ENCODE measurements around the gene NUP93.
"Not testable (repeated sequence)": the region's sequence is repeated elsewhere in the genome, so short reads cannot be mapped to it uniquely, and the experiment has no call there.

Gene NUP93

GRCh38 chr16:56795011-56795410, 65.1 kb downstream of the NUP93 start:
- H3K9me3 ChIP-seq (ENCODE audit: control insufficient read depth, low read length): no peaks in the 10 kb centered on the region
- H3K36me3 ChIP-seq (ENCODE audit: control insufficient read depth, insufficient read depth, low read length): peaks cover 10% of the 10 kb centered on the region
- H3K4me3 ChIP-seq (ENCODE audit: extremely low read depth, insufficient read depth, low read length, poor library complexity, severe bottlenecking): no peak overlapping the region
- no peak overlapping the region for H3K27ac ChIP-seq (ENCODE audit: low read depth, low read length, severe bottlenecking)
- WGBS, 2 experiments (ENCODE audit: insufficient coverage in 2 of 2): 100% methylated on average over 2 of the region's 3 CpGs
- H3K4me1 ChIP-seq (ENCODE audit: control insufficient read depth, insufficient read depth, low read length, poor library complexity, severe bottlenecking): peaks cover 7% of the 10 kb centered on the region

GRCh38 chr16:56797038-56797437, 67.1 kb downstream of the NUP93 start:
- not testable (repeated sequence) for H3K4me3 ChIP-seq (ENCODE audit: extremely low read depth, insufficient read depth, low read length, poor library complexity, severe bottlenecking); H3K27ac ChIP-seq (ENCODE audit: low read depth, low read length, severe bottlenecking); H3K9me3 ChIP-seq (ENCODE audit: control insufficient read depth, low read length); H3K4me1 ChIP-seq (ENCODE audit: control insufficient read depth, insufficient read depth, low read length, poor library complexity, severe bottlenecking)
- WGBS, 2 experiments (ENCODE audit: insufficient coverage in 2 of 2): 82 to 84% methylated on average over 1 to 2 of the region's 2 CpGs
- peaks cover 15% of the 10 kb centered on the region for H3K36me3 ChIP-seq (ENCODE audit: control insufficient read depth, insufficient read depth, low read length)

GRCh38 chr16:56797861-56798260, 67.9 kb downstream of the NUP93 start:
- WGBS, 2 experiments (ENCODE audit: insufficient coverage in 2 of 2): 87 to 100% methylated on average over 2 of the region's 2 CpGs
- Histone ChIP-seq H3K27ac (ENCODE audit: low read depth, low read length, severe bottlenecking) (no peak overlapping the region), H3K9me3 (ENCODE audit: control insufficient read depth, low read length) (no peaks in the 10 kb centered on the region), H3K4me1 (ENCODE audit: control insufficient read depth, insufficient read depth, low read length, poor library complexity, severe bottlenecking) (peaks cover 2% of the 10 kb centered on the region), H3K4me3 (ENCODE audit: extremely low read depth, insufficient read depth, low read length, poor library complexity, severe bottlenecking) (no peak overlapping the region), H3K36me3 (ENCODE audit: control insufficient read depth, insufficient read depth, low read length) (peaks cover 15% of the 10 kb centered on the region)

GRCh38 chr16:56798955-56799354, 69.0 kb downstream of the NUP93 start:
- Histone ChIP-seq H3K36me3 (ENCODE audit: control insufficient read depth, insufficient read depth, low read length) (peaks cover 23% of the 10 kb centered on the region), H3K9me3 (ENCODE audit: control insufficient read depth, low read length) (no peaks in the 10 kb centered on the region), H3K4me1 (ENCODE audit: control insufficient read depth, insufficient read depth, low read length, poor library complexity, severe bottlenecking) (no peaks in the 10 kb centered on the region), H3K27ac (ENCODE audit: low read depth, low read length, severe bottlenecking) (no peak overlapping the region), H3K4me3 (ENCODE audit: extremely low read depth, insufficient read depth, low read length, poor library complexity, severe bottlenecking) (no peak overlapping the region)
- 100% methylated on average over 3 of the region's 3 CpGs; no CpG with 5 or more reads in 1 of the 2 experiments for WGBS, 2 experiments (ENCODE audit: insufficient coverage in 2 of 2)

- WGBS, 2 experiments (ENCODE audit: insufficient coverage in 2 of 2): 100% methylated on average over 1 of the region's 1 CpG
- no peak overlapping the region for H3K4me3 ChIP-seq (ENCODE audit: extremely low read depth, insufficient read depth, low read length, poor library complexity, severe bottlenecking)
- peaks cover 32% of the 10 kb centered on the region for H3K36me3 ChIP-seq (ENCODE audit: control insufficient read depth, insufficient read depth, low read length)
- no peaks in the 10 kb centered on the region for H3K4me1 ChIP-seq (ENCODE audit: control insufficient read depth, insufficient read depth, low read length, poor library complexity, severe bottlenecking)
- H3K27ac ChIP-seq (ENCODE audit: low read depth, low read length, severe bottlenecking): no peak overlapping the region
- no peaks in the 10 kb centered on the region for H3K9me3 ChIP-seq (ENCODE audit: control insufficient read depth, low read length)
Measured at GRCh38 chr16:56800355-56800754, 70.4 kb downstream of the NUP93 start.

GRCh38 chr16:56801762-56802161, 71.8 kb downstream of the NUP93 start:
- H3K27ac ChIP-seq (ENCODE audit: low read depth, low read length, severe bottlenecking): no peak overlapping the region
- H3K4me1 ChIP-seq (ENCODE audit: control insufficient read depth, insufficient read depth, low read length, poor library complexity, severe bottlenecking): peaks cover 11% of the 10 kb centered on the region
- peaks cover 45% of the 10 kb centered on the region for H3K36me3 ChIP-seq (ENCODE audit: control insufficient read depth, insufficient read depth, low read length)
- 71 to 88% methylated on average over 1 to 2 of the region's 3 CpGs for WGBS, 2 experiments (ENCODE audit: insufficient coverage in 2 of 2)
- H3K4me3 ChIP-seq (ENCODE audit: extremely low read depth, insufficient read depth, low read length, poor library complexity, severe bottlenecking): no peak overlapping the region
- H3K9me3 ChIP-seq (ENCODE audit: control insufficient read depth, low read length): no peaks in the 10 kb centered on the region

- Histone ChIP-seq H3K9me3 (ENCODE audit: control insufficient read depth, low read length) (no peaks in the 10 kb centered on the region), H3K4me3 (ENCODE audit: extremely low read depth, insufficient read depth, low read length, poor library complexity, severe bottlenecking) (no peak overlapping the region), H3K27ac (ENCODE audit: low read depth, low read length, severe bottlenecking) (peak overlapping the region; percentile 95), H3K4me1 (ENCODE audit: control insufficient read depth, insufficient read depth, low read length, poor library complexity, severe bottlenecking) (peaks cover 19% of the 10 kb centered on the region), H3K36me3 (ENCODE audit: control insufficient read depth, insufficient read depth, low read length) (peaks cover 37% of the 10 kb centered on the region)
- WGBS, 2 experiments (ENCODE audit: insufficient coverage in 2 of 2): 58 to 73% methylated on average over 3 of the region's 3 CpGs
Measured at GRCh38 chr16:56807011-56807675, 77.2 kb downstream of the NUP93 start.

GRCh38 chr16:56807676-56808067, 77.7 kb downstream of the NUP93 start:
- Histone ChIP-seq H3K27ac (ENCODE audit: low read depth, low read length, severe bottlenecking) (peak overlapping the region; percentile 95), H3K36me3 (ENCODE audit: control insufficient read depth, insufficient read depth, low read length) (peaks cover 37% of the 10 kb centered on the region), H3K4me1 (ENCODE audit: control insufficient read depth, insufficient read depth, low read length, poor library complexity, severe bottlenecking) (peaks cover 23% of the 10 kb centered on the region)
- not testable (repeated sequence) for H3K9me3 ChIP-seq (ENCODE audit: control insufficient read depth, low read length); H3K4me3 ChIP-seq (ENCODE audit: extremely low read depth, insufficient read depth, low read length, poor library complexity, severe bottlenecking)
- WGBS, 2 experiments (ENCODE audit: insufficient coverage in 2 of 2): 67 to 80% methylated on average over 1 to 2 of the region's 9 CpGs

- H3K4me1 ChIP-seq (ENCODE audit: control insufficient read depth, insufficient read depth, low read length, poor library complexity, severe bottlenecking): peaks cover 43% of the 10 kb centered on the region
- no peak overlapping the region for H3K27ac ChIP-seq (ENCODE audit: low read depth, low read length, severe bottlenecking)
- H3K36me3 ChIP-seq (ENCODE audit: control insufficient read depth, insufficient read depth, low read length): peaks cover 22% of the 10 kb centered on the region
- H3K9me3 ChIP-seq (ENCODE audit: control insufficient read depth, low read length): peaks cover 4% of the 10 kb centered on the region
- H3K4me3 ChIP-seq (ENCODE audit: extremely low read depth, insufficient read depth, low read length, poor library complexity, severe bottlenecking): no peak overlapping the region
Measured at GRCh38 chr16:56810954-56811353, 81.0 kb downstream of the NUP93 start.

- not testable (repeated sequence) for H3K9me3 ChIP-seq (ENCODE audit: control insufficient read depth, low read length); H3K27ac ChIP-seq (ENCODE audit: low read depth, low read length, severe bottlenecking); H3K4me3 ChIP-seq (ENCODE audit: extremely low read depth, insufficient read depth, low read length, poor library complexity, severe bottlenecking)
- Histone ChIP-seq H3K4me1 (ENCODE audit: control insufficient read depth, insufficient read depth, low read length, poor library complexity, severe bottlenecking) (peaks cover 37% of the 10 kb centered on the region), H3K36me3 (ENCODE audit: control insufficient read depth, insufficient read depth, low read length) (peaks cover 20% of the 10 kb centered on the region)
- 79 to 94% methylated on average over 2 of the region's 5 CpGs for WGBS, 2 experiments (ENCODE audit: insufficient coverage in 2 of 2)
Measured at GRCh38 chr16:56811602-56812001, 81.7 kb downstream of the NUP93 start.

GRCh38 chr16:56812884-56813283, 83.0 kb downstream of the NUP93 start:
- peaks cover 19% of the 10 kb centered on the region for H3K36me3 ChIP-seq (ENCODE audit: control insufficient read depth, insufficient read depth, low read length)
- H3K9me3 ChIP-seq (ENCODE audit: control insufficient read depth, low read length): peaks cover 4% of the 10 kb centered on the region
- no peak overlapping the region for H3K4me3 ChIP-seq (ENCODE audit: extremely low read depth, insufficient read depth, low read length, poor library complexity, severe bottlenecking)
- H3K27ac ChIP-seq (ENCODE audit: low read depth, low read length, severe bottlenecking): no peak overlapping the region
- H3K4me1 ChIP-seq (ENCODE audit: control insufficient read depth, insufficient read depth, low read length, poor library complexity, severe bottlenecking): peaks cover 31% of the 10 kb centered on the region

Data from mesodermal cell (in vitro differentiated cells).